SK-N-SH (cell line): ENCODE measurements around the gene NCAPD3. TPM values are rescaled to one million over a fixed set of nuclear protein-coding genes. Genes with fewer than 3 reads are reported as not detected.
A peak's percentile ranks its signal among the peaks of the same experiment; 100 is the strongest.

Experiments
- CTCF ChIA-PET: fragments of 300-600, 350-600 bp; formaldehyde crosslinking; extraction: SDS; loops from one replicate; lab custom pipeline; 2021; lab: Yijun Ruan, JAX
- POLR2A ChIA-PET: fragments of 350-600 bp; sonication (Branson Sonifier 250); formaldehyde crosslinking; extraction: SDS; loops from one replicate; lab custom pipeline; 2020; ENCODE audit warnings: antibody characterized with exemption, inconsistent platforms; lab: Yijun Ruan, JAX
- DNase-seq: peaks from one replicate; pipeline ENCODE4 v3.0.0; 2012
- H2AFZ ChIP-seq: fragments of 200-600 bp; sonication (generic); 2 replicates; pipeline ENCODE4 v1.8.1; 2016; ENCODE audit warnings: antibody characterized with exemption, mild to moderate bottlenecking, low read depth
- H3F3A ChIP-seq: fragments of 200-600 bp; sonication (generic); replicated peaks from 2 replicates; pipeline ENCODE3; 2016; ENCODE audit warnings: antibody characterized with exemption, mild to moderate bottlenecking; ENCODE audit not compliant: insufficient read depth
- H3K27ac ChIP-seq, 2 experiments: fragments of 200-500 bp in 1 of 2; fragments of 200-600 bp in 1 of 2; sonication (Bioruptor generic) in 1 of 2; sonication (generic), shearing (Covaris generic) in 1 of 2; 2 replicates each; pipeline versions ENCODE4 v1.5.1 to v1.6.1; 2014 to 2016; ENCODE audit warnings: low read depth in 2 of 2, inconsistent platforms in 1 of 2, low read length in 1 of 2, mild to moderate bottlenecking in 1 of 2, mixed read lengths in 1 of 2
- H3K27me3 ChIP-seq: fragments of 200-600 bp; sonication (generic), shearing (Covaris generic); 2 replicates; pipeline ENCODE4 v1.6.1; 2016; ENCODE audit warnings: mixed run types; ENCODE audit not compliant: insufficient read depth
- H3K36me3 ChIP-seq, 2 experiments: fragments of 200-500 bp in 1 of 2; fragments of 200-600 bp in 1 of 2; sonication (Bioruptor generic) in 1 of 2; sonication (generic) in 1 of 2; replicated peaks in 1 of 2; 2 replicates each; pipeline versions ENCODE3 to v1.5.1; 2014 to 2016; ENCODE audit warnings: low read length in 1 of 2, mild to moderate bottlenecking in 1 of 2; ENCODE audit not compliant: insufficient read depth in 2 of 2, control insufficient read depth in 1 of 2
- H3K4me1 ChIP-seq, 2 experiments: fragments of 200-500 bp in 1 of 2; fragments of 200-600 bp in 1 of 2; sonication (Bioruptor generic) in 1 of 2; sonication (generic), shearing (Covaris generic) in 1 of 2; 2 replicates each; pipeline versions ENCODE4 v1.5.1 to v1.6.1; 2014 to 2016; ENCODE audit warnings: low read depth in 1 of 2, low read length in 1 of 2, mixed run types in 1 of 2; ENCODE audit not compliant: insufficient read depth in 2 of 2, control insufficient read depth in 1 of 2
- H3K4me2 ChIP-seq: fragments of 200-600 bp; sonication (generic), shearing (Covaris generic); 2 replicates; pipeline ENCODE4 v1.6.1; 2017; ENCODE audit warnings: mixed run types
- H3K4me3 ChIP-seq, 2 experiments: fragments of 200-500 bp in 1 of 2; fragments of 200-600 bp in 1 of 2; sonication (Bioruptor generic) in 1 of 2; sonication (generic), shearing (Covaris generic) in 1 of 2; 2 replicates each; pipeline versions ENCODE4 v1.5.1 to v1.8.1; 2014 to 2016; ENCODE audit warnings: low read depth in 2 of 2, inconsistent platforms in 1 of 2, low read length in 1 of 2, mild to moderate bottlenecking in 1 of 2, mixed read lengths in 1 of 2, moderate library complexity in 1 of 2
- H3K79me2 ChIP-seq: fragments of 200-600 bp; sonication (generic); 2 replicates; pipeline ENCODE4 v1.8.1; 2017; ENCODE audit warnings: mild to moderate bottlenecking; ENCODE audit not compliant: insufficient read depth
- H3K9ac ChIP-seq: fragments of 200-600 bp; sonication (generic); 2 replicates; pipeline ENCODE4 v1.6.1; 2017; ENCODE audit warnings: mixed run types
- H3K9me2 ChIP-seq: fragments of 200-600 bp; sonication (generic); 2 replicates; pipeline ENCODE4 v1.6.1; 2017; ENCODE audit warnings: mixed run types
- H3K9me3 ChIP-seq: fragments of 200-600 bp; sonication (generic); 2 replicates; pipeline ENCODE4 v1.6.1; 2017; ENCODE audit warnings: mixed run types, mild to moderate bottlenecking, moderate library complexity
- H4K20me1 ChIP-seq: fragments of 200-600 bp; sonication (generic); 2 replicates; pipeline ENCODE4 v1.6.1; 2017; ENCODE audit warnings: mild to moderate bottlenecking, mixed run types; ENCODE audit not compliant: insufficient read depth
- FOSL2 ChIP-seq: IDR thresholded peaks from 2 replicates; pipeline ENCODE4 v1.4.0; 2012; ENCODE audit warnings: low read depth, mild to moderate bottlenecking, moderate library complexity, borderline replicate concordance
- FOXJ3 ChIP-seq: sonication (generic); formaldehyde crosslinking; IDR thresholded peaks from 2 replicates; pipeline ENCODE4 v1.5.1; 2020; ENCODE audit warnings: mild to moderate bottlenecking, missing genetic modification reagents
- FOXM1 ChIP-seq: IDR thresholded peaks from 2 replicates; pipeline ENCODE4 v1.4.0; 2012; ENCODE audit warnings: low read depth, mild to moderate bottlenecking
- GATA2 ChIP-seq: sonication (generic); formaldehyde crosslinking; IDR thresholded peaks from 2 replicates; pipeline ENCODE4 v1.5.0; 2020; ENCODE audit warnings: mild to moderate bottlenecking, missing genetic modification reagents
- JUND ChIP-seq: IDR thresholded peaks from 2 replicates; pipeline ENCODE4 v1.4.0; 2012
- MAX ChIP-seq: IDR thresholded peaks from 2 replicates; pipeline ENCODE4 v1.4.0; 2012; ENCODE audit warnings: low read depth
- MEF2A ChIP-seq: IDR thresholded peaks from 2 replicates; pipeline ENCODE4 v1.4.0; 2012; ENCODE audit warnings: low read depth, borderline replicate concordance
- MXI1 ChIP-seq: IDR thresholded peaks from 2 replicates; pipeline ENCODE4 v1.6.1; 2012; ENCODE audit warnings: mild to moderate bottlenecking, low read depth, low read length, improper control_type of control experiment
- NRF1 ChIP-seq: IDR thresholded peaks from 2 replicates; pipeline ENCODE4 v1.6.1; 2012; ENCODE audit warnings: low read depth, mild to moderate bottlenecking, low read length
- REST ChIP-seq: IDR thresholded peaks from 2 replicates; pipeline ENCODE4 v1.6.1; 2012; ENCODE audit warnings: mild to moderate bottlenecking, low read depth, low read length, moderate library complexity
- RXRA ChIP-seq: IDR thresholded peaks from 2 replicates; pipeline ENCODE4 v1.4.0; 2012; ENCODE audit warnings: low read depth, mild to moderate bottlenecking, borderline replicate concordance
- TAF1 ChIP-seq: IDR thresholded peaks from 2 replicates; pipeline ENCODE4 v1.6.1; 2012; ENCODE audit warnings: low read depth, mild to moderate bottlenecking, low read length, moderate library complexity, borderline replicate concordance
- TCF12 ChIP-seq: IDR thresholded peaks from 2 replicates; pipeline ENCODE4 v1.4.0; 2012
- YY1 ChIP-seq: IDR thresholded peaks from 2 replicates; pipeline ENCODE4 v1.4.0; 2012; ENCODE audit warnings: low read depth, mild to moderate bottlenecking
- WGBS: methylation state at CpG from one replicate; pipeline ENCODE4 v1.1.6; 2017; ENCODE audit warnings: low lambda C conversion rate; 5-methylcytosine and 5-hydroxymethylcytosine counted together
- polyA plus RNA-seq, 3 experiments: library from polyadenylated mRNA; depleted of rRNA; stranded (reverse); fragments of >200 nt; gene quantifications; 2 replicates each; pipeline ENCODE4 v1.2.3, GENCODE V29; 2012

The NCAPD3 gene
- polyA plus RNA-seq, 1 of the 3 experiments (the other 2 are of a cell fraction) = 19.5 TPM

GRCh38 chr11:134120143-134120850, 103.5 kb downstream of the NCAPD3 start (continued):
- TF ChIP-seq REST (no peak), TAF1 (0 out of 2 replicates have a peak, but pooled peaks have one; percentile 19)

- Histone ChIP-seq H3K9me3 (no peaks in the 10 kb centered on the region), H3K4me1 (peaks cover 25 to 38% of the 10 kb centered on the region in 2 experiments), H3K4me3 (no peak overlapping the region), H2AFZ (no peak overlapping the region), H3K4me2 (peak overlapping the region; percentile 78), H3K79me2 (peaks cover 56% of the 10 kb centered on the region), H3K36me3 (no peaks in the 10 kb centered on the region), H4K20me1 (no peaks in the 10 kb centered on the region), H3K27ac (peak overlapping the region; percentile 95; a peak in 3 of 4 replicates), H3K9ac (no peak overlapping the region), H3K27me3 (no peaks in the 10 kb centered on the region), H3K9me2 (no peaks in the 10 kb centered on the region), H3F3A (peaks cover 23% of the 10 kb centered on the region)
- TF ChIP-seq FOXJ3 (CRISPR knock-in tag) = no peak
- no peak for TF ChIP-seq MEF2A
- TF ChIP-seq JUND = 0 out of 2 replicates have a peak, but pooled peaks have one; percentile 37
- TF ChIP-seq TCF12 = peak; percentile 53; the same call in 1 of the 2 replicates
- no peak for TF ChIP-seq MXI1
- no peak for TF ChIP-seq RXRA
- TF ChIP-seq FOXM1 = no peak
- TF ChIP-seq MAX = no peak
- TF ChIP-seq GATA2 (CRISPR knock-in tag) = no peak
- no peak for TF ChIP-seq NRF1
- TF ChIP-seq FOSL2 = peak; percentile 45; the same call in 1 of the 2 replicates
- 0 out of 2 replicates have a peak, but pooled peaks have one; percentile 21 for TF ChIP-seq YY1
- WGBS = 60% methylated on average over 3 of the region's 3 CpGs
- ChIA-PET POLR2A (no interaction called here), CTCF (interaction anchor here (1.0 to 1.4 kb wide), 4 partner anchors 21 to 85 kb away, joined by 3 to 7 read pairs (median 3); no protein-coding TSS in a partner anchor)
- DNase-seq = no peak
Observed at GRCh38 chr11:134119094-134119493, 104.7 kb downstream of the NCAPD3 start.
